HG02759 (cell line): ENCODE data around the gene OSBP2.

Source experiments
- ATAC-seq: cut with Tn5 transposase; IDR thresholded peaks from one replicate; pipeline ENCODE4 v1.9.1; 2021; ENCODE audit warnings: mild to moderate bottlenecking, moderate library complexity; ENCODE audit not compliant: unreplicated experiment

OSBP2 gene

GRCh38 chr22:30923168-30923900, 228.7 kb downstream of the OSBP2 start:
- no peak for ATAC-seq

- no peak for ATAC-seq
These were observed 231.0 kb downstream of the OSBP2 start for GRCh38 chr22:30925667-30926066.

DNA sequence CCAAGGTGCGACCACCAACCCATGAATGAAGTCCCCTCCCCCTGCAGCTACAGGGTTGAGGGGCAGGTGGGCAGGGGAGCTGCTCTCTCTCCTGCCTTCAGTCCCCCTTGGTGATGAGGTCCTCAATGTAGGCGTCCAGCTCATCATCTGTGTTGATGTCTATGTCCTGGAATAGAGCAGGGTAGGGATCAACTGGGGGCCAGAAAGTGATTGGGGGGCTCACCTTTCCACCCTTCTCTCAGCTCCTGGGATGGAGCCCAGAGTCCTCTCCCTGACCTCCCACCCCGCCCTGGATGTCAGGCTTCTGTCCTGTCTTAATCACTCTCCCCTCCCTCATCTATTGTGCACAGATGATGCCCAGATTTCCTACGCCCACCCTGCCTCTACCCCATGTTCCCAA, 232.0 kb downstream of the OSBP2 start:
- ATAC-seq: no peak

DNA sequence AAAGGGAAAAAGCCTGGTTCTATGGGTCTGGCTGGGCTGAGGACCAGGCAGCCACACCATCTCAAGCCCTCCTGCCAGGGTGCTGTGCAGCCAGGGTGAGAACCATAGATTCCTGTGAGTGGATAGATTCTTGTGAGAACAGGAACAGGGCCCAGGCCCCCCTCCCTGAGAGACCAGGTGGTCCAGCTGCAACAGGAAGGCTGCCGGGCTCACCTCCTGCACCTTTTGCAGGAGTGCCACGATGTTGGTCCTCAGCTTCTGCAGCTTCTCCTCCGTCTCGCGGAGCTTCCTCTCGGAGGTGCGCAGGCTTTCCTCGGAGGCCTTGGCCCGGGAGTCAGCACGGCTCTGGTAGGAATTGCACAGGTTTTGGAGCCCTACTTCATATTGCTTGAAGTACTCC, 233.1 kb downstream of the OSBP2 start:
- no peak for ATAC-seq

GRCh38 chr22:30928401-30928800, 233.7 kb downstream of the OSBP2 start:
- no peak for ATAC-seq

- no peak for ATAC-seq
These were observed 235.6 kb downstream of the OSBP2 start for GRCh38 chr22:30930228-30930627.

DNA sequence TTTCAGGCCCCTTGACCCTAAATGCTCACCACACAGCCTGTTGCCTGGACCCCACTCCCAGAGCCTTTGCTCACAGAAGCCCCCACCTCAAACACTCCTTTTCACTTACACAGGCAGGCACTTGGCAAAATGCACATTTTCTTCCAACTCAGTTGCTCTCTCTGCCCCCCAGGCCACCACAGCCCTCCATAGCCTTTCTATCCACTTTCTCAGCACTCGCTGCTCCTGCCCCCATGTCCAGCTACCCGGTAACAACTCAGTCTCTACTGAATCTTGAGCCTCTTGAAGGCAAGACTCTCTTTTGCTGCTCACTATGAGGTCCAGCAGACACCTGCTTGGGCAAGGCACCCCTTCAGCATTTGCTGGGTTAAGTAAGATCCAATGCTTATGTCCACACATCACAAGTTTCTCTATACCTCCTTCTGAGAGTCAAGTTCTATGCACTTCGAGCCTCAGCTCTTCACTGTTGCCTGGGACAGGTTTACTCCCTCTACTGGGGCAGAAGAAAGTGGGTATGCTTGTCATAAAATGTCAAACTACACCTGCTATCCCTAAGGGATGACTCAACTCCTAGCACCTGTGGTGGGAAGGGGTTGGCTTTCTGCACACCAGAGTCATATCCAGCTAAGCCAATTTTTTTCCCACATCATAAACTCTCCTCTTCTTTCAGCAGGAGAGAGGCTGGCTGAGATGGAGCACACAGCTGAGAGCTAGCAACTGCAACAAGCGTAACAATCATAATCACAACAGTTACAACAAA, 237.0 kb downstream of the OSBP2 start:
- ATAC-seq: no peak

GRCh38 chr22:30932661-30933060, 238.0 kb downstream of the OSBP2 start:
- no peak for ATAC-seq

- no peak for ATAC-seq
These were observed 238.8 kb downstream of the OSBP2 start for GRCh38 chr22:30933457-30933856.

GRCh38 chr22:30934053-30934452, 239.4 kb downstream of the OSBP2 start:
- ATAC-seq: no peak

DNA sequence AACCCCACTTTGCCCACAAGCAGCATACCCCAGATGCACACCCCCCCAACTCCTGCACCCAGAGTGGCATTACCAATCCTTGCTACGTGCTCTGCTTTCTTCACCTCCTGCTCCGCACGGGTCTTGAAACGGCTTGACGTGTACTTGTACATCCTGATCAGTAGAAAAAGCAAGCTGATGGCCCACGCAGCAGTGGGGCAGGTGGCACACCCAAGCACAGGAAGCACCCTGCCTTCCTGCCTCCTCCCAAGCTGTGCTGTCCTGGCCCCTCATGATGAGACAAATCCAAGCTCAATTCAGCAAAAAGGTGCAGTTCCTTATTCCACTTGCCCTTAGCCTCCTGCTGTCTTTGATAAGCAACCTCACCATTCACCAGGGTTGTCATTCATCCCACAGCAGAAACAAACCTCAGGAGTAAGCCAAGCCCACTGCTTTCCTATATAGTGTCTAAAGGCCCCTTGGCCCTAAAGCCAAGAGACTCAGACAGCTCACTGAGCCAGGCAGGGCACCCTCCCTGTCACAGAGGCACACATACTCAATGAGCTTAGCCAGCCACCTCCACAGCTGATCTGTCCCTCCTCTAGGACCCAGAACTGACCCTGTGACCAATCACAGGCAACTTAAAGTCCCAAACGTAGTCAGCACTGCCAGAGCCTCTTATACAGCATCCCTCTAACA, 246.2 kb downstream of the OSBP2 start:
- ATAC-seq: no peak

- no peak for ATAC-seq
These were observed 246.7 kb downstream of the OSBP2 start for GRCh38 chr22:30941363-30941740.

GRCh38 chr22:30943368-30943767, 248.7 kb downstream of the OSBP2 start:
- ATAC-seq: no peak

DNA sequence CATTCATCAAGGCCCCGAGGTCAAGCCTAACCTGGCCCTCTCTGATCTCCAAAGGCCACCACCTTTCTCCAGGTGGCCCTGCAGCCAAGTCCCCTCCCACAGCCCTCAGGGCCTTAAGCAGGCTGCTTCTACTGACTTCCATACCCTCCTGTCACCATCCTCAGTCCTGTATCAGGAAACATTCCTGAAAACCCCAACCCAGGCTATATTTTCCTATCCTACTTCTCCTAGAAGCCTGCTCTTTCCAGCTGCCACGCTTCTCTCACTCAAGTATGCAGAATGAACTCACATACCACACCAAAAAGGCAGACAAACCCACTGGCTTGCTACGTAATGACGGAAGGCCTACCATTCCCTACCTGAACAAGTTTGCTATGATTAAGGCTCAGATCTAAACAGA, 250.3 kb downstream of the OSBP2 start:
- ATAC-seq: no peak

DNA sequence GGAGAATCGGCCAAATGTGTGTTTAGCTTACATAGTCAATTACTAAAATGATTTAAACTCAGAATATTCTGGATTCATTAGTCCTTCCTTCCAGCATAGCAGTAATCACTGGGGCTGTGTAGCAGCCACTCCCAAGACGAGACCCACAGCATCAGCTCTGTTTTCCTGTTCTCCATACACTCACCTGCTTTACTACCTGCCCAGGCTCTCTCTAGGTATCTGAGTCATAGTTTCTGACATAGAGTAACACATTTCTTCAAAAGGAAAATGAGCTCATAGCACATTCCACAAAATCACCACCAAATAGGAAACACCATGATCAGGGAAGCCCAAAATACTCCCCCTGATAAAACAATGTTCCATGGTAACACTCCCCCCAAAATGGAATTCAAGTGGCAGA, 251.0 kb downstream of the OSBP2 start:
- ATAC-seq: no peak

GRCh38 chr22:30946354-30946753, 251.7 kb downstream of the OSBP2 start:
- no peak for ATAC-seq

GRCh38 chr22:30947173-30947815, 252.6 kb downstream of the OSBP2 start:
- ATAC-seq: no peak

- ATAC-seq: no peak
These were observed 253.3 kb downstream of the OSBP2 start for GRCh38 chr22:30947816-30948454.

DNA sequence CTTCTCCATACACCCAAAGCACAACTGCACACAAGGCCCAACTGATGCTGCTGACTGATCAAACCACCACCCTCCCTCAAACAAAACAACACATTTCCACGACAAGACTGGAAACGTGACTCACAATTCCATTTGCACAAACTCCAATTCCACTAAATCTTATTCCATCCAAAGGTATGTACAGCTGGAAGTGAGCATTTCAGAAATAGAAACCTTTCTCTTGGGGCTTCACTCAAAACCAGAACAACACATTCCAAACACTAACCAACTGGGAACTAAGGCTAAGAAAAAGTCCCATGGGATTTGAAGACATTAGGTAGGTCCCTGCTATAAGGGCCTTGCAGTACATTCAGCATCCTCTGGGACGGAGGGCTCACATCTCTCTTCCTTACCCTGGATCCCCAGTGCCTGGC, 254.3 kb downstream of the OSBP2 start:
- ATAC-seq: no peak

- ATAC-seq: no peak
These were observed 255.4 kb downstream of the OSBP2 start for GRCh38 chr22:30949934-30950660.
